ENCODE results near the gene TREM2. TPM values are rescaled to one million over a fixed set of nuclear protein-coding genes. Genes with fewer than 3 reads are reported as not detected.

TREM2 gene
- total and polyA plus RNA-seq, 10 of the 15 experiments (the other 5 are each of a cell fraction or from before 2014, with no cell fraction given) = not detected

GRCh38 chr6:41181566-41181965 lies 18.6 kb upstream of the TREM2 start:
- DNase-seq (ENCODE audit: low read depth, low spot score) (no peak), FAIRE-seq (no peak), ATAC-seq (no peak)
- POLR2A ChIA-PET = interaction anchor here (0.7 kb wide), 1 partner anchor 39 kb away, joined by 3 read pairs; no protein-coding TSS in a partner anchor
- no peak overlapping the region for H3K4me3 ChIP-seq
- TF ChIP-seq CBX5 (IDR thresholded peaks at IDR 0.05; ENCODE audit: low read depth) = no peak
- no peak for TF ChIP-seq E2F8 (IDR thresholded peaks at IDR 0.05; ENCODE audit: low read depth, partially characterized antibody)
- no peak for TF ChIP-seq SREBF1 (IDR thresholded peaks at IDR 0.05; ENCODE audit: low read length)
- TF ChIP-seq POLR2AphosphoS5 (IDR thresholded peaks at IDR 0.05; ENCODE audit: low read length) = no peak
- TF ChIP-seq SREBF2 (IDR thresholded peaks at IDR 0.05; ENCODE audit: low read length) = no peak
- TF ChIP-seq FOS (IDR thresholded peaks at IDR 0.05; ENCODE audit: borderline replicate concordance, extremely low read depth, insufficient read length) = no peak
- TF ChIP-seq ZNF24 (IDR thresholded peaks at IDR 0.05) = no peak
- no peak for TF ChIP-seq HDAC2 (IDR thresholded peaks at IDR 0.05)
- TF ChIP-seq ZBED1 (IDR thresholded peaks at IDR 0.05; ENCODE audit: borderline replicate concordance) = no peak
- no peak for TF ChIP-seq NFYB (IDR thresholded peaks at IDR 0.05; ENCODE audit: insufficient read depth, low read depth, low read length)
- TF ChIP-seq TBL1XR1 (IDR thresholded peaks at IDR 0.05; ENCODE audit: low read depth, low read length) = no peak
- no peak for TF ChIP-seq NRF1 (conservative IDR thresholded peaks at IDR 0.05; ENCODE audit: low read depth, low read length)
- TF ChIP-seq ZZZ3 (IDR thresholded peaks at IDR 0.05; ENCODE audit: control insufficient read depth, insufficient read length, low read depth) = no peak
- no peak for TF ChIP-seq POU2F2 (IDR thresholded peaks at IDR 0.05; ENCODE audit: borderline replicate concordance, low read depth, low read length)
- intact Hi-C loops (cut with micrococcal nuclease; ENCODE audit: unreplicated experiment) (no loop called here), in situ Hi-C loops (cut with MboI) (no loop called here)
- SMC1A ChIA-PET (ENCODE audit: uncharacterized antibody, unreplicated experiment) = interaction anchor here (1.0 to 2.0 kb wide), 15 partner anchors 8 to 152 kb away, joined by 3 to 17 read pairs (median 4); partner anchors contain the start of gene TREML2
- no peak overlapping the region for H3K27ac ChIP-seq (ENCODE audit: control insufficient read depth, insufficient read depth)
- RAD21 ChIA-PET (ENCODE audit: unreplicated experiment) = interaction anchor here (1.1 to 2.4 kb wide), 6 partner anchors 89 to 140 kb away, joined by 3 to 14 read pairs (median 5); no protein-coding TSS in a partner anchor
- no peak overlapping the region for H2AFZ ChIP-seq (ENCODE audit: control insufficient read depth, low read depth, low read length)
- WGBS (ENCODE audit: insufficient coverage, insufficient replicate concordance, low lambda C conversion rate, missing lambda C conversion rate) = 0% methylated on average over 1 of the region's 1 CpG
- no TSS peak for BruUV-seq (replicated peaks)
- no peaks in the 10 kb centered on the region for H4K20me1 ChIP-seq (ENCODE audit: control insufficient read depth, insufficient read depth)
- H3K9me3 ChIP-seq (replicated peaks; ENCODE audit: control insufficient read depth, insufficient read depth, low read length) = no peaks in the 10 kb centered on the region
- CTCF ChIA-PET = interaction anchor here (0.6 to 3.7 kb wide), 21 partner anchors 10 to 150 kb away, joined by 3 to 49 read pairs (median 5); partner anchors contain the start of genes NFYA, OARD1, TREML2 and UNC5CL
- no peaks in the 10 kb centered on the region for H3K4me1 ChIP-seq (ENCODE audit: control insufficient read depth, insufficient read depth, low read length)
- no peak overlapping the region for H3K9ac ChIP-seq (ENCODE audit: control insufficient read depth, insufficient read depth, low read length)
- no peaks in the 10 kb centered on the region for H3K36me3 ChIP-seq (ENCODE audit: control insufficient read depth in 2 of 2, insufficient read depth in 2 of 2, low read length in 1 of 2)
- no peak overlapping the region for H3K4me2 ChIP-seq (ENCODE audit: control insufficient read depth, insufficient read depth)
- no peaks in the 10 kb centered on the region for H3K27me3 ChIP-seq (replicated peaks in 1 of 2; ENCODE audit: control insufficient read depth in 2 of 2, insufficient read depth in 2 of 2, low read length in 1 of 2)
- H3K79me2 ChIP-seq (ENCODE audit: control insufficient read depth, insufficient read depth, low read length) = no peaks in the 10 kb centered on the region
